Measurements from ENCODE around the gene RAD51.

DNA sequence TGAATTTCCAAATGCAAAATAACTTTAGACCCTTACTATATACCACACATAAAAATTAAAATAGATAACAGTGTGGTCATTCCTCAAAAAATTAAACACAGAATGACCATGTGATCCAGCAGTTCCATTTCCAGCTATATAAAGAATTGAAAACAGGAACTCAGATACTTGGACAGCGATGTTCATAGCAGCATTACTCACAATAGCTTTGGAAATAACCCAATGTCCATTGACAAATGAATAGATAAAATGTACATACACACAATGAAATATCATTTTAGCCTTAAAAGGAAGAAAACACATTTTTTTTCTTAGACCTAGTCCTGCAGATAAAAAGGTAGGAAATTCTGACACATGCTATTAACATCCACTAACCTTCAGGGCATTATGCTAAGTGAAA lies 26.7 kb downstream of the RAD51 start:
- TF ChIP-seq EZH2 (optimal IDR thresholded peaks at IDR 0.05; ENCODE audit: low read depth, low read length) (no peak), EZH2phosphoT487 (IDR thresholded peaks at IDR 0.05; ENCODE audit: low read length) (no peak)
- TF ChIP-seq, protein P1, sequence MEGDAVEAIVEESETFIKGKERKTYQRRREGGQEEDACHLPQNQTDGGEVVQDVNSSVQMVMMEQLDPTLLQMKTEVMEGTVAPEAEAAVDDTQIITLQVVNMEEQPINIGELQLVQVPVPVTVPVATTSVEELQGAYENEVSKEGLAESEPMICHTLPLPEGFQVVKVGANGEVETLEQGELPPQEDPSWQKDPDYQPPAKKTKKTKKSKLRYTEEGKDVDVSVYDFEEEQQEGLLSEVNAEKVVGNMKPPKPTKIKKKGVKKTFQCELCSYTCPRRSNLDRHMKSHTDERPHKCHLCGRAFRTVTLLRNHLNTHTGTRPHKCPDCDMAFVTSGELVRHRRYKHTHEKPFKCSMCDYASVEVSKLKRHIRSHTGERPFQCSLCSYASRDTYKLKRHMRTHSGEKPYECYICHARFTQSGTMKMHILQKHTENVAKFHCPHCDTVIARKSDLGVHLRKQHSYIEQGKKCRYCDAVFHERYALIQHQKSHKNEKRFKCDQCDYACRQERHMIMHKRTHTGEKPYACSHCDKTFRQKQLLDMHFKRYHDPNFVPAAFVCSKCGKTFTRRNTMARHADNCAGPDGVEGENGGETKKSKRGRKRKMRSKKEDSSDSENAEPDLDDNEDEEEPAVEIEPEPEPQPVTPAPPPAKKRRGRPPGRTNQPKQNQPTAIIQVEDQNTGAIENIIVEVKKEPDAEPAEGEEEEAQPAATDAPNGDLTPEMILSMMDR (IDR thresholded peaks at IDR 0.05; ENCODE audit: low read length) = no peak

Measured in MM.1S (cell line).